NCI-H2196 (cell line): ENCODE data around the gene RERE.
"Not testable (repeated sequence)": the region's sequence is repeated elsewhere in the genome, so short reads cannot be mapped to it uniquely, and the experiment has no call there.

ENCODE experiments used
- DNase-seq: peaks from one replicate; lab custom pipeline; 2025; ENCODE audit not compliant: unreplicated experiment; lab: John Stamatoyannopoulos, UW

RERE gene

DNA sequence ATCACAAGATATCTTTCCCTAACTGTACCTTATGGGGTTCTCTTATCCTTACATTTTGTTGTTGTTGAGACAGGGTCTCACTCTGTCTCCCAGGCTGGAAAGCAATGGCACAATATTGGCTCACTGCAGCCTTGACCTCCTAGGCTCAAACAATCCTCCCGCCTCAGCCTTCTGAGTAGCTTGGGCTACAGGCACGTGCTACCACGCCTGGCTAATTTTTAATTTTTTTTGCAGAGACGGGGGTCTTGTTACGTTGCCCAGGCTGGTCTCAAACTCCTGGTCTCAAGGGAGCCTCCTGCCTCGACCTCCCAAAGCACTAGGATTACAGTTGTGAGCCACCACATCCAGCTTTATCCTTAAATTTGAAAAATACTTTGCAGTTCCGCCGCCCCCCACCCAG, 10.4 kb downstream of the RERE start:
- no peak for DNase-seq

DNA sequence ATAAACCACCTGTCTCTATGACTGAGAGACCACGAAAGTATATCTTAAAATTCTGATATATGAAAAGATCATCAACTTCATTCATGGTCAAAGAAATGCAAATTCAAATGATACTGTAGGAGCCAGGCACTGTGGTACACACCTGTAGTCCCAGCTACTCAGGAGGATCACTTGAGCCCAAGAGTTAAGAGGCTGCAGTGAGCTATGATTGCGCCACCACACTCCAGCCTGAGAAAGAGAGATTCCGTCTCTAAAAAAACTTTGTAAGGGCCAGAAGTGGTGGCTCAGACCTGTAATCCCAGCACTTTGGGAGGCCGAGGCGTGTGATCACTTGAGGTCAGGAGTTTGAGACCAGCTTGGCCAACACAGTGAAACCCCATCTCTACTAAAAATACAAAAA, 17.0 kb downstream of the RERE start:
- DNase-seq, result no peak

DNA sequence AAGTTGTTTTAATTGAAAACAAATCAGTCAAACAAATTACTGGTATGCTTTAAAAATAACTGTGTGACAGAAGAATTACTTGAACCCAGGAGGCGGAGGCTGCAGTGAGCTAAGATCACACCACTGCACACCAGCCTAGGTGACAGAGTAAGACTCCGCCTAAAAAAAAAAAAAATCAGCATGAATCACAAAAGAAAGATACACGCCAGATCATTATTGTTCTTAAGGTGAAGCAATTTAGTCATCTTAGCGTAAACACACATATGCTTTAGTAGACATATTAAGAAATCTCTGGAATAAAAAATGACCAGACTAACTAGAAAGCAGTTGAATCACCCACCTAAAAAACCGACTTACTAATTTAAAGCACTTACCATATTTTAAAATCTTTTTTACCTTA, 20.2 kb downstream of the RERE start:
- no peak for DNase-seq

DNA sequence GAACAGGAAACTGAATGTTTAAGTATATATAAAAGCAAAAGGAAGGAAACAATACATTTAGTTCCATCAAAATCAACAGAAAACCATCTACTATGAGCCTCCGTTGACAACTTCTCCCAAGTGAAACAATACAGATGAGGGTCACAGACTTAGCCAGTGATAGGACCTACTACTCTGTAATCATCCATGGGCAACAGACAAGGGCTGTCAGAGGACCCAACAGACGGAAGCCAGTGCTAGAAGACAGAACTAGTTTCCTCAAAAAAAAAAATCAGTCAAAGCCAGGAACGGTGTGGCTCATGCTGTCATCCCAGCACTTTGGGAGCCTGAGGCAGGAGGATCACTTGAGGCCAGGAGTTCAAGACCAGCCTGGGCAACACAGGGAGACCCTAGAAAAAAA, 20.6 kb downstream of the RERE start:
- DNase-seq, result no peak

DNA sequence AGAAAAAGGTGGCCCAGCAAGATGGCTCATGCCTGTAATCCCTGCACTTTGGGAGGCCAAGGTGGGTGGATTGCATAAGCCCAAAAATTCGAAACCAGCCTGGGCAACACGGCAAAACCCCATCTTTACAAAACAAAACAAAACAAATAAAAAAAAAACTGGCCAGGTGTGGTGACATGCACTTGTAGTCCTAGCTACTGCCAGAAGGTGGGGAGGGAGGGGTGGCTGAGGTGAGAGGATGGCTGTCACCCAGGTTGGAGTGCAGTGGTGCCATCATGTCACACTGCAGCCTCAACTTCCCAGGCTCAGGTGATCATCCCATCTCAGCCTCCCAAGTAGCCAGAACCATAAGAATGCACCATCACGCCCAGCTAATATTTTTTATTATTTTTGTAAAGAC, 22.8 kb downstream of the RERE start:
- peak; percentile 22 for DNase-seq

DNA sequence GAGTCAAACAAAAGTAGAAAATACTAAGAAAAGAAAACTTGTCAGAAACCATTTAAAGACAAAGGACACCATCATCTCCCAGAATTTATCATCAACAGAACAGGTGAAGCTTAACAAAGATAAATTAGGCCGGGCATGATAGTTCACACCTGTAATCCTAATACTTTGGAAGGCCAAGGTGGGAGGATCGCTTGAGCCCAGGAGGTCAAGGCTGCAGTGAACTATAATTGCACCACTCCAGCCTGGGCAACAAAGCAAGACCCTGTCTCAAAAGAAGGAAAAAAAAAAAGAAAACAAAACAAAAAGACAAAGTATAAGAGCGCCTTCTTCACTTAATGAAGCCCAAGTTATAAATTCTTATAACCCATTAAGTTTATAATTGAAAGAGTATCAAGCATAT, 25.6 kb downstream of the RERE start:
- DNase-seq, result no peak

DNA sequence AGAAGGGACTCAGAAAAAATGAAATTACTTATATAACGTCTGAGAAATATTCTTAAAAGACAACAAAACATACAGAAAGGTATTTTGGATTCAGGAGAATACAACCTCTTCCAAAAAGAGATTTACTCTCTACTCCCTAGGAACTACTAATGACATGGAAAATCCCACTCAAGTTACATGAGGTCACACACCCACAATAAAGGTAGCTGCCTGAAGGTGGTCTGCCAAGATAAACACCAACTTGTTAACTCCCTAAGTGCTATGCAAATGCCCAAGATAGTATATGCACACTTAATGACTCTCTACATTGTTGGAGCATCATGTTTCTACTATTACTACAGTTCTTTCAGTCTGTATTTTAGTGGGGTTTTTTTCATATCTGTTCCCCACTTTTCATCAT, 26.5 kb downstream of the RERE start:
- no peak for DNase-seq

DNA sequence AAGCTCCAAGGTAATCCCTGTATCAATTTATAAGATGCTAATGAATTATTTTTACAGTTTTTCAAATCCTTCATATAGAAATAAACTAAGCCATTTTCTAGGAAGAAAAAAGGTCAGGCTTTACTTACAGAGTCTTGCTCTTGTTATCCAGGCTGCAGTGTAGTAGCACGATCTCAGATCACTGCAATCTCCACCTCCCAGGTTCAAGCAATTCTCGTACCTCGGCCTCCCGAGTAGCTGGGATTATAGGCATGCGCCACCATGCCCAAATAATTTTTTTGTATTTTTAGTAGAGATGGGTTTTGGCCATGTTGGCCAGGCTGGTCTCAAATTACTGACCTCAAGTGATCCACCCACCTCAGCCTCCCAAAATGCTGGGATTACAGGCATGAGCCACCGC, 27.0 kb downstream of the RERE start:
- no peak for DNase-seq

DNA sequence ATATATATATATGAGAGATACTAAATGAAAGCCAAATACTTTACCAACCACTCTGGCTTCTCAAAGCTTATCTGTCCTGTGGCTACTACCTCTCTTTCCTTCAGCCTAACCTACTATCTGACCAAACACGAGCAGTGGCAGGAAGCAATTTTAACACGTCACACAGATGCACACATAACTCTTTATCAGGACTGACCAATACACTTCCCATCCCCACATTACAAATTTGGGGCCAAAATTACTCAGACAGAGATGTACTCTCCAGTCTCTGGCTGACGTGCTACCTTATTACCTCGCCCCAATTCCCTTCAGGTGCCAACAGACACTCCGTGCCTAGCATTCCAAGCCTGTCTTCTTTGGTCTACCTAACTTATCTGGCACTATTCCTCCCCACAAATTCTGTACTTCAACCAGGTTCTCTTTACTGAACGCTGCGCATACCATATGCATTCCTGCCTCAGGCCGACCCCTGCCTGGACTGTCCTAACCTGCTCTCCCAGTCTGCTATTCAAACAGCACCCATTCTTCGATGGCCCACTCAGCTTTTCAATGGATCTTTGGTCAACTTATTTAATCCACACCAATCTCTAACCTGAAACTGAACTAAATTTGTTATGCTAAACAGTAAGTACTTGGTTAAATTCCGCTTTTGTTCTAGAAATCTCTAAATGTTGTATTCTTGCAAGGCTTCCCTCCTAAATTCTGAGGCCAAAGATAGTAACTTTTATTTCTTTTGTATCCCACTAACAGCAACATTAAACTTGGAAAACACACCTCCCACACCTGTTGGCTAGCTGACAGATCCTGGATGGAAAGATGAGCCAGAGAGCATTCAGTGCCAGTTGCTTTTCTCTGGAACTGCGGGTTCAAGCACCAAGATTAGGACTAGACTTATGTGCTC, 27.9 kb downstream of the RERE start:
- DNase-seq, result no peak

DNA sequence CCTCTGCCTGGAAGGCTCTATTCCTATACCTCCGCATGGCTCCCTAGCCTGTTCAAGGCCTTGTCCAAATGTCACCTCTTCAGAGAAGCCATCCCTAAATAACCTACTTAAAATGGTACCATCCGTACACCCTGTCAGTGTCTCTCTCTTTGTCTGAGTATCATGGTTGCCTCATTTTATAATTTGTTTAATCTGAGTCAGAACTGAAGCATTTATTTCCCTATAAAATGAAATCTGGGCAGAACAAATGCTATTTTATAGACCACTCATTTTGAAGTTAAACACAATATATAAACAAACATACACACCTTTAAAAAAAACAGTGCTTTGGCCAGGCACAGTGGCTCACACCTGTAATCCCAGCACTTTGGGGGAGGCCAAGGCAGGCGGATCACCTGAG, 30.2 kb downstream of the RERE start:
- DNase-seq, result no peak

DNA sequence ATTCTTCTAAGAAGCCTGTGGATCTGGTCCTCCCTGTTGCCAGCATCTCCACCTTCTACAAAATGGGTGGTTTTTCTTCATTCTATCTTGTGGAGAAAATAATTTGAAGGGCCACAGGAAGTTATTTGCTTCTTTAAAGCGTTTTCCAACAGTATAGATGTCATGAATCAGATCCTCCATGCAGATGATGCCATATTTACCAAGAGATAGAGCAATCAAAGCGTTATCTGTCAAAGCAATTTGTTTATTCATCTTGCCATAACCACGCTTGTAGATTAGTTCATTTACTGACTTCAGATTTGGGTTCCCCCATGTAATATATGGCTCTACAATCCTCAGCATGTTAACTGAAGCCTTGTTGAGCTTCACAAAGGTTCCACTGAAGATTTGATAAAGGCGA, 31.2 kb downstream of the RERE start:
- not testable (repeated sequence) for DNase-seq

DNA sequence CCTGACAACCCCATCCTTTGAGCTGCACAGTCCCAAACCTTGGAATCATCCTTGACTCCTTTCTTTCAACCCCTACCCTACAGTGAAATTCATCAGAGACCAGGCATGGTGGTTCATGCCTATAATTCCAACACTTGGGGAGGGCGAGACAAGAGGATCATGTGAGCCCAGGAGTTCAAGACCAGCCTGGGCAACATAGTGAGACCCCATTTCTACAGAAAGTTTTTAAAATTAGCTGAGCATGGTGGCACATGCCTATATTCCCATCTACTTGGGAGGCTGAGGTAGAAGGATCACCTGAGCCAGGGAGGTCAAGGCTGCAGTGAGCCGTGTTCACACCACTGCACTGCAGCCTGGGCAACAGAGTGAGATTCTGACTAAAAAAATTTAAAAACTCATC, 34.5 kb downstream of the RERE start:
- DNase-seq, result no peak

DNA sequence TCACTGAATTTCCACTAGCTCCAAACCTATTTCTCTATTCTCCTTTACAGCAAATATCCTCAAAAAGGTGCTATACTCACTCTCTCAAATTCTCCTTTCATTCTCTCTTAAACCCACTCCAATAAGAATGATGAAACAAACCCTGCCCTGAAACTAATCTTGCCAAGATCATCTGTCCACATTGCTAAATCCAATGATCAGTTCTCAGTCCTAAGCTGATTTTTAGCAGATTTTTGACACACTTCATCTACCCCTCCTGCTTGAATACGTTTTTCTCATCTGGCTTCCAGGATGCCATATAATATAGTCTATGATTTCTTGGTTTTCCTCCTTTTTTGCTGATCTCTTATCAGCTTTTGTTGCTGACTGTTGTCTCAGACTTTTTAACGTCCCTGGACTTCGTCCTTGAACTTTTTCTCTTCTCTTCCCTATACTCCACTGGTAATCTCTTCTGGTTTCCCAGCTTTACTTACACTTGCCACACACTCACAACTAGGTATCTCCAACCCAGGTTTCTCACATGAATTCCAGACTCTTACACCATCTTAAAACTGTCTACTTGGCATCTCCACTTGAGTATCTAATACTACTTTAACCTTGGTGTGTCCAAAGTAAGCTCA, 35.3 kb downstream of the RERE start:
- DNase-seq, result no peak

DNA sequence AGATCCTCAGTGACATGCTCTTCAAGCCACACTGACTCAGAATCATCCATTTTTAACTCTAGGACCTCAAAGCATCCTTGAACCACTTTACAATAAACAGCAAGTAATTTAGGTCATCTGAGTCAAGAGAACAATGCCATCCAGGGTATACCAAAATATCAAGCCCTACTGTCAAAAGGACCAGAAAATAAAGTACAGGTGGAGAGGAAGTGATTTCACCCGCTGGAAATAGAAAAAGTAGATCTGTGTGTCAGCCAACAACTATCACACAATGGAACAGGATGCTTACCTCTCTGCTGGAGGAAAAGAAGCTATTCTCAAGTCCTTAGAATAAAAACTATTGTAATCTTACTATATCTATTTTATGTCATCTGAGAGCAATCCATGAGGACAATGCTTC, 37.0 kb downstream of the RERE start:
- DNase-seq, result no peak

DNA sequence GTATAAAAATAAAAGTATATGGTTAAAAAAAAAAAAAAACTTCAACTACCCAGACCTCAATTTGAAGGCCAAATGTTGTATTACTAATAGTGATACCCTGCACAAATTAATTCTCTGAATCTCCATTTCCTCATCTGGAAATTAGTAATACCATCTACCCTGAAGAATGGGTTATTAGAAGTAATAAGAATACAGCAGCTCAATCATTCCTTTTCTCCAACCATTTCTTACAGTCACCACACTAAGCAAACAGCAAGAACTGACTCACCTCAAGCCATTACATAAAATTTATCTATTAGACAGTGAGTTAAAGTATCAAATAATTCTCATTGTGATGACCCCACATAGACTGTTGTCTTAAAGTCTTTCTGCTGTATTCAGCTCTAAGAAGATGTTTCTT, 39.6 kb downstream of the RERE start:
- DNase-seq, result no peak

DNA sequence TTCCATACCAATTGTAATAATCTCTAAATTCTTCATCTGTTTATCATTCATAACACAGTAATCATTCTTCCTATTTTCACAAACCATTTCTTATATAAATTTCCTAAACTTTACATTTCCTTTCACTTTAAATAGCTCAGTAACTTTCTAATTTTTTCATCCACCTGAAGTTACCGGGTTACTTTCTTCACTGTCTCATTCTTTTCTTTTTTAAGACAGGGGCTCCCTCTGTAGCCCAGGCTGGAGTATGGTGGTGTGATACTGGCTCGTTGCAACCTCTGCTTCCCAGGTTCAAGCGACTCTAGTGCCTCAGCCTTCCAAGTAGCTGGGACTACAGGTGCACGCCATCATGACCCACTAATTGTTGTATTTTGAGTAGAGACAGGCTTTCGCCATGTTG, 41.3 kb downstream of the RERE start:
- DNase-seq, result no peak

DNA sequence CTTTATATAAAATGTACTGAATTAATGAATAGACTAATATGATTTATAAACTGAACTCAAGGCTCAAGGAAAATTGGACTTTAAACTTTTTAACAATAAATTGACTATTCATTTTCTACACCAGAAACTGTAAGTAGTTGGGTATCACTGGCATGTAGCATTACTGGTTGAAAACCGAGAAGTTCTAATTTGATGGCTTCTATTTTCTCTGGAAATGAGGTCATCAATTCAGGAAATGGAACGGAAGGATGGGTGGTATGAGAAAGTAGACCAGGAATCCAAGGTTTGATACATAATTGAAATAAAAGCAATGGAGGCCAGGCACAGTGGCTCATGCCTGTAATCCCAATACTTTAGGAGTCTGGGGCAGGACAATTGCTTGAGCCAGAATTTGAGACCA, 50.4 kb downstream of the RERE start:
- no peak for DNase-seq

DNA sequence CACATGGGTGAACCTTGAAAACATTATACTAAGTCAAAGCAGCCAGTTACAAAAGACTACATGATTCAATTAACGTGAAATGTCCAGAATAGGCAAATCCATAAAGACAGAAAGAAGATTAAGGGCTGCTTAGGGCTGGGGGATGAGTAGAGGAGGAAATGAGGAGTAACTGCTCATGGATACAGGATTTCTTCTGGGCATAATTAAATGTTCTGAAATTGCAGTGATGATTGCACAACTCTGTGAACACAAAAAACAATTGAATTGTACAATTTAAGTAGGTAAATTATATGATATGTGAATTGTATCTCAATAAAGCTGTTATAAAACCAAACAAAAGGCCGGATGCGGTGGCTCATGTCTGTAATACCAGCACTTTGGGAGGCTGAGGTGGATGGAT, 52.2 kb downstream of the RERE start:
- no peak for DNase-seq

DNA sequence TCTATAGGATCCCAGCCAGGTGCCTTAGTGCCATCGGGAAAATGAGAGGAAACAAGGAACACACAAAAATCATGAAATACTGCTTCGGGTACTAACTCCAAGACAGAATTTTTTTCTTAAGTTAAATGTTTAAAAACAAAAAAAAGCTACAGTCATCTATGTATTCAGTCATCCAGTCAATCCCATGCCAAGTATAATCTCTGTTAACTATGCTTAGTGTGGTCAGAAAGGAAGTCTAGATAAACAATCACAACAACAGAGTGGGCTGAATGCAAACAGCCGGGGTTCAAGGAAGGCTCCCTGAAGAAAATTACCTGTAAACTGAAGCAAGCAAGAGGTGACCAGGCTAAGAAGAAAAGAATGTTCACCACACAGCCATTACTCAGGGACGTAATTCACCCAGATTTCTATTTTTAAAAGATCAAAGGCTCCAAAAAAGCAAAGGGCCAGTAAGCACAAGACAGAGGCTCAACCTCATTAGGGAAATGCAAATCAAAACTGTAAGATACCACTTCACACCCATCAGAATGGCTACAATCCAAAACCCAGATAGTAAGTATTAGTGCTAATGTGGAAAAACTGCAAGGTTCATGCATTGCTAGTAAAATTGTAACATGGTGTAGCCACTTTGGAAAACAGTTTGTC, 53.0 kb downstream of the RERE start:
- no peak for DNase-seq

DNA sequence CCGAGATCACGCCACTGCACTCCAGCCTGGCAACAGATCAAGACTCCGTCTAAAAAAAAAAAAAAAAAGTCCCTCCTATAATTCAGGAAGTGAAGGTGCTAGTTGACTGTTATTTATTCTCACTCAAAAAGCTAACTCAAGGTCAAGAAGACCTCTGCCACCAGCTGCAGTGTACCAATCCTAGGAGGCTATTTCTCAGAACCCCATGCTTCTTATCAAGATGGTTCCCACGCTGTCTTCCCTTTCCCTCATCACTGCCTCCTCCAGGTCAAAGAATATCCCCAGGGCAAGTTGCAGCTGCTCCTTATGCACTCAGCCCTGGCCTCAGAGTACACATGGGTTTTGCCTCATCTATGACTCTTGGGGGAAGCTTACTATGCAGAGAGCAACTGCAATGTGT, 53.6 kb downstream of the RERE start:
- no peak for DNase-seq

DNA sequence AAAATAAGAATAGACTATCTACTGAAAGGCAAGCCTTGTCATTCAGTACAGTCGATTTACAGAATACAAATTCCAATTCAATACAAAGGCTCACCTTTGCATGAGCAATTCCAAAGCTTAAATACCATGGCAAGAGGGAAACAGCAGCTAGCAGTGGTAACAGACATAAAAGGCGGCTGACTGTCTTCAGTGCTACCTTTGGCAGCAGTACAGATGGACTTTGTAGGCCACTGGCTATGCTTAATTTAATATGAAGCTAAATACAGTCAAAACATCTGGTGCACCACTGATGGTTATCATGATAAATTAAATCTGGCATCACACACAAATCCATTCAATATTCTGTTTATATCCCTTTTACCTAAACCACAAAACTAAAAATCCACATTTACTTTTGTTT, 62.4 kb downstream of the RERE start:
- DNase-seq, result peak; percentile 16

DNA sequence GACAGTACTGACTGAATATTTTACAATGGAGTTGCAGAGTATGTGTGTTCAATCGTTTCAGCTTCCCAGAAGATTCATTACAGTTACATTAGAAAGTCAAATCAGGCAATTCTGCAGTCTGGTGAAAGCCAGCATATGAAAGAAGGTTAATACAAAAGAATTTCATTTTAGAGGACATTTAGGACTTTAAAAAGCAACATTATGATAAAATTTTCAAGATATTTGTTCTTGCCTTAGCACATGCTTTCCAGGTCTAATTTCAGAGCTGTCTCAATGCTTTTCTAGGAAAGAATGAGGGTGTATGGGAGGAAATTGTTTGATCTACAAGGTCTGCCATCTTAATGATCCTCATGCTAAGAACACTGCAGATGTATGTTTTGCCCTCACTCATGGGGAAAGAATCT, 63.2 kb downstream of the RERE start:
- DNase-seq, result no peak
